Tibial nerve (tissue), 4 donors: ENCODE results near the gene RRN3. TPM values are rescaled to one million over a fixed set of nuclear protein-coding genes. Genes with fewer than 3 reads are reported as not detected.
"Not testable (repeated sequence)": the region's sequence is repeated elsewhere in the genome, so short reads cannot be mapped to it uniquely, and the experiment has no call there.

Source experiments
- DNase-seq, 2 donors: peaks; one replicate each; pipeline ENCODE4 v3.0.0-alpha.2; 2019; ENCODE audit warnings: low spot score in 2 of 2
- H3K27ac ChIP-seq, 4 donors: fragments of 200-600 bp; sonication (generic) in 3 of 4; one replicate each; pipeline ENCODE4 v1.5.1; 2017 to 2019; ENCODE audit warnings: mild to moderate bottlenecking in 1 of 4
- H3K27me3 ChIP-seq, 2 donors: fragments of 200-600 bp; sonication (generic) in 1 of 2; one replicate each; pipeline versions ENCODE4 v1.5.1 to v1.6.0; 2017 to 2019
- H3K36me3 ChIP-seq, 3 donors: fragments of 200-600 bp; sonication (generic); one replicate each; pipeline ENCODE4 v1.5.1; 2018 to 2019
- H3K4me1 ChIP-seq, 4 donors: fragments of 200-600 bp; sonication (generic) in 3 of 4; one replicate each; pipeline ENCODE4 v1.5.1; 2017 to 2019
- H3K4me3 ChIP-seq, 4 donors: fragments of 200-600 bp; sonication (generic) in 3 of 4; one replicate each; pipeline ENCODE4 v1.5.1; 2017 to 2019; ENCODE audit warnings: mild to moderate bottlenecking in 1 of 4, moderate library complexity in 1 of 4
- H3K9me3 ChIP-seq, 4 donors: fragments of 200-600 bp; sonication (generic) in 3 of 4; one replicate each; pipeline ENCODE4 v1.5.1; 2017 to 2019
- EP300 ChIP-seq, 2 donors: sonication (generic); formaldehyde crosslinking; IDR thresholded peaks; one replicate each; pipeline ENCODE4 v1.6.1; 2017; ENCODE audit warnings: antibody characterized with exemption in 2 of 2, mild to moderate bottlenecking in 1 of 2
- POLR2A ChIP-seq, 2 donors: fragments of 450-650 bp; IDR thresholded peaks; one replicate each; pipeline ENCODE4 v1.6.1; 2017; ENCODE audit warnings: antibody characterized with exemption in 2 of 2, mild to moderate bottlenecking in 2 of 2, moderate library complexity in 2 of 2
- WGBS, 2 donors: methylation state at CpG; one replicate each; pipeline ENCODE4 v1.1.5; 2018; 5-methylcytosine and 5-hydroxymethylcytosine counted together
- total RNA-seq, 4 donors: library from RNA; depleted of rRNA; stranded (reverse); fragments of >200 nt; gene quantifications; one replicate each; pipeline ENCODE4 v1.1.0, GENCODE V29; 2016
- TF ChIP-seq, protein P1 (sequence below), 5 experiments: fragments of 200-600 bp in 3 of 5; fragments of 450-650 bp in 2 of 5; sonication (generic) in 3 of 5; IDR thresholded peaks; one replicate each; pipeline ENCODE4 v1.5.1; 2016 to 2019; ENCODE audit warnings: antibody characterized with exemption in 5 of 5, mild to moderate bottlenecking in 3 of 5, moderate library complexity in 2 of 5

The RRN3 gene
- total RNA-seq, 4 donors from 2014 or later, result 25.5 to 39.6 (median 36.0) TPM

- H3K4me1 ChIP-seq, H3K27ac ChIP-seq, H3K4me3 ChIP-seq, H3K27me3 ChIP-seq, H3K9me3 ChIP-seq, DNase-seq: not testable (repeated sequence)
- WGBS, 2 donors, result 71 to 80% methylated on average over 3 of the region's 3 CpGs
- H3K36me3 ChIP-seq, result peaks cover 3 to 56% (median 4%) of the 10 kb centered on the region in 3 donors
Observed at GRCh38 chr16:15082788-15083187, 11.3 kb downstream of the RRN3 start.

GRCh38 chr16:15080883-15081282 lies 13.2 kb downstream of the RRN3 start:
- not testable (repeated sequence) for H3K4me3 ChIP-seq, H3K27me3 ChIP-seq, H3K4me1 ChIP-seq, DNase-seq, H3K27ac ChIP-seq, H3K9me3 ChIP-seq
- 40 to 93% methylated on average over 1 of the region's 1 CpG for WGBS, 2 donors
- peaks cover 3 to 67% (median 8%) of the 10 kb centered on the region in 3 donors for H3K36me3 ChIP-seq

DNA sequence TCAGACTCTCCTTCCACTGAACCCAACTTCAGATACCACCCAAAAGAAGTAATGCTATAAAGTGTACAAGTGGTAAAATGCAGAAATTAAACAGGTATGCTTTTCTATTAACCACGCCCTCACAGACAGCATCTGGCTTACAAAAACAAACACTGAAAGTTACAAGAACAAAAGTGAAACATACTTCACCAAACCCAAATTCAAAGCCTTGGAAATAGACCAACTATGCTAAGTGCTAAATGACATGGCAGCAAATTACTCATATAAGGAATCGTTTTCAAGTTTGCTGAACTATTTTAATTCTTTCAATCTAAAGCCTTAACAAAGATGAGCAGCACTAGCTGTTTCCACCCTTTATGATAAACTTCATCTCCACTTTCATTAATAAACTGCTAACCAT lies 17.9 kb downstream of the RRN3 start:
- H3K27me3 ChIP-seq, H3K9me3 ChIP-seq, H3K4me3 ChIP-seq, H3K27ac ChIP-seq, H3K4me1 ChIP-seq, DNase-seq: not testable (repeated sequence)
- H3K36me3 ChIP-seq, result peaks cover 0 to 55% (median 17%) of the 10 kb centered on the region in 3 donors
- 69 to 76% methylated on average over 2 of the region's 2 CpGs for WGBS, 2 donors

DNA sequence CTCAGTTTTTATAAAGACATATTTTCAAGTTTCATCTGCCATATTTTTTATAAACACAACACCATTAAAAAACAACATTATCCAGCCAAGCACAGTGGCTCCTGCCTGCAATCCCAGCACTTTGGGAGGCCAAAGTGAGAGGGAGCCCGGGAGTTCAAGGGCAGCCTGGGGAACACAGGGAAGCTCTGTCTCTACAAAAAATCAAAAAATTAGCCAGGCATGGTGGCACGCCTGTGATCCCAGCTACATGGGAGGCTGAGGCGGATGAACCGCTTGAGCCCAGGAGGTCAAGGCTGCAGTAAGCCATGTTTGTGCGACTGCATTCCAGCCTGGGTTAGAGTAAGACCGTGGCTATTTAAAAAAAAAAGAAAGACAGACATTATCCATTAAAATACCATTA lies 21.0 kb downstream of the RRN3 start:
- no peaks in the 10 kb centered on the region for H3K27me3 ChIP-seq
- H3K36me3 ChIP-seq, result peaks cover 0 to 61% (median 28%) of the 10 kb centered on the region in 3 donors
- no peak for TF ChIP-seq POLR2A (IDR thresholded peaks at IDR 0.05)
- no peak for TF ChIP-seq EP300 (IDR thresholded peaks at IDR 0.05)
- TF ChIP-seq, protein P1, sequence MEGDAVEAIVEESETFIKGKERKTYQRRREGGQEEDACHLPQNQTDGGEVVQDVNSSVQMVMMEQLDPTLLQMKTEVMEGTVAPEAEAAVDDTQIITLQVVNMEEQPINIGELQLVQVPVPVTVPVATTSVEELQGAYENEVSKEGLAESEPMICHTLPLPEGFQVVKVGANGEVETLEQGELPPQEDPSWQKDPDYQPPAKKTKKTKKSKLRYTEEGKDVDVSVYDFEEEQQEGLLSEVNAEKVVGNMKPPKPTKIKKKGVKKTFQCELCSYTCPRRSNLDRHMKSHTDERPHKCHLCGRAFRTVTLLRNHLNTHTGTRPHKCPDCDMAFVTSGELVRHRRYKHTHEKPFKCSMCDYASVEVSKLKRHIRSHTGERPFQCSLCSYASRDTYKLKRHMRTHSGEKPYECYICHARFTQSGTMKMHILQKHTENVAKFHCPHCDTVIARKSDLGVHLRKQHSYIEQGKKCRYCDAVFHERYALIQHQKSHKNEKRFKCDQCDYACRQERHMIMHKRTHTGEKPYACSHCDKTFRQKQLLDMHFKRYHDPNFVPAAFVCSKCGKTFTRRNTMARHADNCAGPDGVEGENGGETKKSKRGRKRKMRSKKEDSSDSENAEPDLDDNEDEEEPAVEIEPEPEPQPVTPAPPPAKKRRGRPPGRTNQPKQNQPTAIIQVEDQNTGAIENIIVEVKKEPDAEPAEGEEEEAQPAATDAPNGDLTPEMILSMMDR (IDR thresholded peaks at IDR 0.05), result no peak
- H3K4me3 ChIP-seq, result no peak overlapping the region
- no peak overlapping the region for H3K27ac ChIP-seq
- no peaks in the 10 kb centered on the region for H3K9me3 ChIP-seq
- no peaks in the 10 kb centered on the region for H3K4me1 ChIP-seq
- DNase-seq, result no peak
- WGBS, 2 donors, result 51 to 63% methylated on average over 6 of the region's 6 CpGs

DNA sequence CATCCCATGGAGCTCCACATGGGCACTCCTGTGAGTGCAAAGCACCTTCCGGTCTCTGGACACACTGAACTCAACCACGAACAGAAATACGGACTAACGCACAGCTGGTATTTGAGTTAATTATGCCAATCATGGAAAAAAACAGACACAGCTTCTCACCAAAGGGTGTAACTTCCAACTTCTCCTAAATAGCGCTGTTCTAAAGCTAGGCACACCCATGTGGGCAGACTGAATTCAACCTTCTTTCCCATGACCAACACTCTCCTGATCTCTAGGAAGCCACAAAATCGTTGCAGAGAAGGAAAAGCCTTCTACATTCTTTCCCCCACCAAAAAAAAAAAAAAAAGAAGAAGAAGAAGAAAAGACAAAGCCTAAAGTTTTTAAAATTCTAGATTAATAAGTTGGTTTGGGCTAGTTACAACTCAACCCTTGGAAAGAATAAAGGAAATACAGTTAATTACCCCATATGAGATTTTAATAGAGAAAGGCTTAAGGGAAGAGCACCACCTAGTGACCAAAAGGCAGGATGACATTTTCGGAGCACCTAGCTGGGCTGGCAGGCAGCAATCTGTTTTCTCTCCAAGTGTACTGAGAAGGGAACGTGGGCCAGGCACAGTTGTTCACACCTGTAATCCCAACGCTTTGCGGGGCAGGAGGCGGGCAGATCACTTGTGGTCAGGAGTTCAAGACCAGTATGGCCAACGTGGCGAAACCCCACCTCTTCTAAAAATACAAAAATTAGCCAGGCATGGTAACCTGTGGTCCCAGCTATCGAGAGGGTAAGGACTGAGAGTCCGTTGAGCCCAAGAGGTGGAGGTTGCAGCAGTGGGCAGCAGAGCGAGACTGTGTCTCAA lies 21.9 kb downstream of the RRN3 start:
- TF ChIP-seq, protein P1 (IDR thresholded peaks at IDR 0.05), result peak in 3 of 5 experiments; percentile 9 to 40 (median 37)
- 44 to 50% methylated on average over 15 to 16 of the region's 16 CpGs for WGBS, 2 donors
- DNase-seq, H3K9me3 ChIP-seq, H3K27me3 ChIP-seq, H3K27ac ChIP-seq, H3K4me3 ChIP-seq, H3K4me1 ChIP-seq: not testable (repeated sequence)
- peaks cover 0 to 60% (median 28%) of the 10 kb centered on the region in 3 donors for H3K36me3 ChIP-seq

DNA sequence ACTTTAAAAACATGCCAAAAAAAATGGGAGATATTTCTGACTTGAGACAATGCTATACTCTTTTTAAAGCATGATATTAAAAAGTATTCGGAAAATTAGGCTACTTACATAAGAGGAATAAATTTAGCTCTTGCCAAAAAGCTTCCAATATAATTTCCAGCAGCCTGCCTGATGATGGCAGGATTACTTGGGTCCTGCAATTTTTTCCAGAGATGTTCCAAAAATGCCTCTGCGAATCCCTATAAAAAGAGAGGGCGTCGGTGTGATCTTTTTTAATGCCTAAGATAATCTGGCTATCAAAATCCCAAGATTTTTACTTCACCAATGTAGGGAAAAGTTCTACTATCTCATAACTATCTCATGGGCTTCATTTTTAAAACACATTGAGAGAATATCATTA lies 23.1 kb downstream of the RRN3 start:
- not testable (repeated sequence) for H3K4me1 ChIP-seq
- WGBS, 2 donors, result 55 to 75% methylated on average over 4 of the region's 4 CpGs

GRCh38 chr16:15066690-15067089 lies 27.4 kb downstream of the RRN3 start:
- peaks cover 0 to 66% (median 13%) of the 10 kb centered on the region in 3 donors for H3K36me3 ChIP-seq
- not testable (repeated sequence) for H3K9me3 ChIP-seq, H3K4me3 ChIP-seq, H3K27ac ChIP-seq, H3K4me1 ChIP-seq, H3K27me3 ChIP-seq, DNase-seq
- 88 to 95% methylated on average over 3 to 8 of the region's 8 CpGs for WGBS, 2 donors

More for the DNA sequence above, 23.1 kb downstream of the RRN3 start:
- H3K36me3 ChIP-seq, result peaks cover 0 to 57% (median 25%) of the 10 kb centered on the region in 3 donors
- DNase-seq, H3K9me3 ChIP-seq, H3K4me3 ChIP-seq, H3K27me3 ChIP-seq, H3K27ac ChIP-seq: not testable (repeated sequence)

- not testable (repeated sequence) for H3K27me3 ChIP-seq, H3K4me3 ChIP-seq, DNase-seq, H3K27ac ChIP-seq, H3K4me1 ChIP-seq, H3K9me3 ChIP-seq
- 89 to 90% methylated on average over 3 to 4 of the region's 4 CpGs for WGBS, 2 donors
- peaks cover 0 to 73% (median 21%) of the 10 kb centered on the region in 3 donors for H3K36me3 ChIP-seq
Observed at GRCh38 chr16:15065961-15066360, 28.1 kb downstream of the RRN3 start.

- not testable (repeated sequence) for H3K4me3 ChIP-seq, H3K9me3 ChIP-seq, H3K27me3 ChIP-seq, DNase-seq, H3K4me1 ChIP-seq, H3K27ac ChIP-seq
- peaks cover 0 to 80% (median 11%) of the 10 kb centered on the region in 3 donors for H3K36me3 ChIP-seq
- 88 to 92% methylated on average over 8 of the region's 8 CpGs for WGBS, 2 donors
Observed at GRCh38 chr16:15062085-15062810, 31.8 kb downstream of the RRN3 start.
